Keratinocyte (primary cell): ENCODE results near the gene MROH7. TPM values are rescaled to one million over a fixed set of nuclear protein-coding genes. Genes with fewer than 3 reads are reported as not detected.

Experiments used
- DNase-seq: peaks from one replicate; pipeline ENCODE4 v3.0.0-alpha.2; 2011; ENCODE audit warnings: low read depth, missing footprints, low spot score
- FAIRE-seq: peaks from 2 replicates; lab custom pipeline; 2011; peaks lifted over from hg19 to GRCh38; lab: Jason Lieb, UNC
- H2AFZ ChIP-seq: 2 replicates; pipeline ENCODE4 v1.6.0; 2012; ENCODE audit warnings: low read length, control low read depth, inconsistent platforms; ENCODE audit not compliant: control insufficient read depth
- H3K27ac ChIP-seq: 2 replicates; pipeline ENCODE4 v1.5.1; 2011; ENCODE audit warnings: low read length; ENCODE audit not compliant: control insufficient read depth, insufficient read depth
- H3K27me3 ChIP-seq: 3 replicates; pipeline ENCODE4 v1.6.0; 2011; ENCODE audit warnings: low read length; ENCODE audit not compliant: control insufficient read depth, insufficient read depth; ENCODE audit errors: extremely low read depth
- H3K36me3 ChIP-seq, 2 experiments: 2 replicates in 1 of 2; 3 replicates in 1 of 2; pipeline ENCODE4 v1.5.1; 2011; ENCODE audit warnings: low read length in 2 of 2, mild to moderate bottlenecking in 1 of 2; ENCODE audit not compliant: control insufficient read depth in 2 of 2, insufficient read depth in 2 of 2; ENCODE audit errors: extremely low read depth in 1 of 2
- H3K4me1 ChIP-seq: 3 replicates; pipeline ENCODE4 v1.5.1; 2011; ENCODE audit warnings: low read length; ENCODE audit not compliant: control insufficient read depth, insufficient read depth; ENCODE audit errors: extremely low read depth
- H3K4me2 ChIP-seq: 3 replicates; pipeline ENCODE4 v1.6.0; 2011; ENCODE audit warnings: low read depth, low read length; ENCODE audit not compliant: control insufficient read depth, insufficient read depth; ENCODE audit errors: extremely low read depth
- H3K4me3 ChIP-seq, 3 experiments: fragments of 200-600 bp in 1 of 3; sonication (generic) in 1 of 3; 2 replicates in 2 of 3; 3 replicates in 1 of 3; pipeline ENCODE4 v1.5.1; 2011 to 2016; ENCODE audit warnings: low read length in 3 of 3, mild to moderate bottlenecking in 3 of 3, control low read depth in 2 of 3, inconsistent platforms in 1 of 3, low read depth in 1 of 3, mixed read lengths in 1 of 3, mixed run types in 1 of 3, moderate library complexity in 1 of 3; ENCODE audit not compliant: control insufficient read depth in 2 of 3, insufficient read depth in 2 of 3; ENCODE audit errors: extremely low read depth in 1 of 3
- H3K79me2 ChIP-seq: 2 replicates; pipeline ENCODE4 v1.6.0; 2012; ENCODE audit warnings: low read length; ENCODE audit not compliant: control insufficient read depth, insufficient read depth
- H3K9ac ChIP-seq: 3 replicates; pipeline ENCODE4 v1.6.0; 2011; ENCODE audit warnings: low read length; ENCODE audit not compliant: control insufficient read depth, insufficient read depth; ENCODE audit errors: extremely low read depth
- H3K9me1 ChIP-seq: 3 replicates; pipeline ENCODE4 v1.6.0; 2011; ENCODE audit warnings: low read length; ENCODE audit not compliant: control insufficient read depth, insufficient read depth; ENCODE audit errors: extremely low read depth
- H3K9me3 ChIP-seq: 2 replicates; pipeline ENCODE4 v1.5.1; 2012; ENCODE audit warnings: low read depth, low read length; ENCODE audit not compliant: control insufficient read depth
- H4K20me1 ChIP-seq: 3 replicates; pipeline ENCODE4 v1.6.0; 2011; ENCODE audit warnings: low read length; ENCODE audit not compliant: control insufficient read depth, insufficient read depth; ENCODE audit errors: extremely low read depth
- CTCF ChIP-seq, 3 experiments: IDR thresholded peaks in 1 of 3; conservative IDR thresholded peaks in 1 of 3; optimal IDR thresholded peaks in 1 of 3; 2 replicates in 2 of 3; 3 replicates in 1 of 3; pipeline versions ENCODE3 to v1.5.1; 2011; ENCODE audit warnings: low read length in 3 of 3, mild to moderate bottlenecking in 3 of 3, moderate library complexity in 2 of 3, control low read depth in 1 of 3, inconsistent platforms in 1 of 3; ENCODE audit not compliant: insufficient read depth in 2 of 3; ENCODE audit errors: extremely low read depth in 1 of 3
- EZH2 ChIP-seq: IDR thresholded peaks from one replicate; pipeline ENCODE4 v1.6.1; 2012; ENCODE audit warnings: inconsistent platforms, mild to moderate bottlenecking, low read length, moderate library complexity
- dilution Hi-C: fragments of 300-500 bp; cut with MboI; formaldehyde crosslinking; loops from one replicate; pipeline ENCODE4 v1.7.0; 2020; ENCODE audit warnings: low sequenced_read_pairs; ENCODE audit not compliant: extremely low pct_ligation_motif_present
- polyA plus RNA-seq, 5 experiments: library from polyadenylated mRNA; depleted of rRNA in 3 of 5; stranded (reverse) in 3 of 5; stranded (forward) in 1 of 5; unstranded in 1 of 5; fragments of >200 nt; gene quantifications; 1 replicate in 1 of 5; 2 replicates in 3 of 5; 3 replicates in 1 of 5; pipeline versions ENCODE4 v1.2.1 to v1.2.3, GENCODE V29; 2011 to 2012; ENCODE audit warnings: missing spikeins in 2 of 5, low read depth in 1 of 5, low replicate concordance in 1 of 5

The MROH7 gene
- polyA plus RNA-seq, 1 donor (not counting 4 experiments of a cell fraction or from before 2014, with no cell fraction given) = not detected

GRCh38 chr1:54603241-54603640 lies 38.3 kb upstream of the MROH7 start:
- Histone ChIP-seq H3K27ac (no peak overlapping the region), H3K4me1 (peaks cover 13% of the 10 kb centered on the region), H3K4me3 (no peak overlapping the region), H4K20me1 (no peaks in the 10 kb centered on the region), H2AFZ (no peak overlapping the region), H3K4me2 (no peak overlapping the region), H3K79me2 (no peaks in the 10 kb centered on the region), H3K9me3 (no peaks in the 10 kb centered on the region), H3K36me3 (no peaks in the 10 kb centered on the region), H3K27me3 (no peaks in the 10 kb centered on the region), H3K9me1 (no peaks in the 10 kb centered on the region), H3K9ac (no peak overlapping the region)
- no peak for TF ChIP-seq CTCF (optimal IDR thresholded peaks at IDR 0.05 in 1 of 3, IDR thresholded peaks at IDR 0.05 in 1 of 3, conservative IDR thresholded peaks at IDR 0.05 in 1 of 3; ENCODE audit: extremely low read depth in 1 of 3, insufficient read depth in 2 of 3, low read length in 3 of 3)
- no peak for TF ChIP-seq EZH2
- FAIRE-seq (no peak), DNase-seq (no peak)
- dilution Hi-C loops = no loop called here

GRCh38 chr1:54604051-54604450 lies 37.5 kb upstream of the MROH7 start:
- DNase-seq (no peak), FAIRE-seq (no peak)
- Histone ChIP-seq H3K9me3 (no peaks in the 10 kb centered on the region), H3K27me3 (no peaks in the 10 kb centered on the region), H4K20me1 (no peaks in the 10 kb centered on the region), H3K79me2 (no peaks in the 10 kb centered on the region), H2AFZ (no peak overlapping the region), H3K36me3 (no peaks in the 10 kb centered on the region), H3K4me2 (peak overlapping the region; percentile 18), H3K9ac (no peak overlapping the region), H3K9me1 (no peaks in the 10 kb centered on the region), H3K4me1 (peaks cover 13% of the 10 kb centered on the region), H3K27ac (no peak overlapping the region), H3K4me3 (no peak overlapping the region)
- dilution Hi-C loops = no loop called here
- TF ChIP-seq CTCF (optimal IDR thresholded peaks at IDR 0.05 in 1 of 3, IDR thresholded peaks at IDR 0.05 in 1 of 3, conservative IDR thresholded peaks at IDR 0.05 in 1 of 3; ENCODE audit: extremely low read depth in 1 of 3, insufficient read depth in 2 of 3, low read length in 3 of 3) = no peak
- TF ChIP-seq EZH2 = no peak
